ENCODE measurements around the gene AKIP1.
"Not testable (repeated sequence)": the region's sequence is repeated elsewhere in the genome, so short reads cannot be mapped to it uniquely, and the experiment has no call there.

Gene AKIP1

DNA sequence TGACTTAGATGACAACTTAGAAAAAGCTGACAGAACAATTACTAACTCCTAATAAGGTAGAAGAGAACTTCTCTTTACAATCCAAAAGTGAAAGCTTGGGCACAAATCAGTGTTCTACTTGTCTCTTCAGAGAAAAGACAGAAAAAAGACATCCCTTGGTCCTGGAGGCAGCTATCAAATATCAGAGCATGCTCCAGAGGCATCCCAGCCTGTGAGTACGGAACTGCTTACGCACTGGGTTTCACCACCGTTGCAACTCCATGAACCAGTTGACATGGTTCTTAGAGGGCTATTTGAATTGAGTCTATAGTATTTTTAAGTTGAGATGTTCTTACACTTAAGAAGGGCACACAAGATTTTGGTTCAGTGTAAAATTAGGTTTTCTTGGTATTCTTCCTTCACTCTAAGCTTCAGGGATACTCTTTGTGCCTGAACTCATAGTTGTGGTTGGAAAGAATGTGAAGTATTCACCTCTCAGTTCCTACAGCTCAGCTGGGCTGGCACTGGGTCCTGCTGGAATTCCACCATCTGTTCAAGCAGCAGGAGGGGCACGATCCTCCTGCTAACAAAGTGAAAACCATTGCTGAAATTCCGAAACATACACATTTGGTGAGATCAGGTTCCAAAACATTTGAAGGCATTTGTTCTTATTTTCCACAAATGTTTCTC, 6.3 kb downstream of the AKIP1 start:
- no peak for DNase-seq

DNA sequence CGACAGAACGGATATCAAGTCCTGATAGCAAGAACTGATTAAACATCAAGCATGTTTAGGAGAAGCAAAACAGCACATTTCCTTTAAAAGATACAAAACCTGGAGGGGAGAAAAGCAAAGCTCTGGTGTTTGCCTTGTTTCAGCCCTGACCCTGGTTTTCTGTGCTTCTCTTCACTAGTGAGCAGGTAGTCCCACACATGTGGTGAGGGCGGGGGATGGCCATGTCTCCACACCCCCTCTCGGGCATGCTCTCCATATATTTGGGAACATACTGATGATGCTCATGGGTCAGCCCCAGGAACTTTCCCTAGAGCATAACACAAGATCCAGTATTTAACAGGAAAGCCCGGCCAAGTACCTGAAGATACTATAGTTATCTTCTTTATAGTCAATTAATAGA, 11.7 kb downstream of the AKIP1 start:
- no peak for DNase-seq

DNA sequence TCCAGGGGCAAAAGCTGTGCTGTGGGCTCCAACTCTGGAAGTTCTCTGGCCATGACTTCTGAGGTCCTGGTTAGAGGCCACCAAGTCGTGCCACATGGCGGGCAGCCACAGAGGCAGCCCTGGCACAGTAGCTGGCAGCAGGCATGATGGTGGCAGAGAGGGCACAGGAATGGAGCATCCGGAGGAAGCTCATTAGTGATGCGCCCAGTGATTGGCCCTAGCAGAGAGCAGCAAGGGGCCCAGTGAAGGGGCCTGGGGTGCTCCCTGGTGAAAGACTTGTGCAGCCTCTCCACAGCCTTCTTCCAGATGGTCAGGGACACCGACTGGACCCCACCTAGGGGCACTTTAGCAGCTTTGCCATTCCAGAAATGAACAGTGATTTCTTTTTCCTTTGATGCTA, 14.7 kb downstream of the AKIP1 start:
- no peak for DNase-seq

DNA sequence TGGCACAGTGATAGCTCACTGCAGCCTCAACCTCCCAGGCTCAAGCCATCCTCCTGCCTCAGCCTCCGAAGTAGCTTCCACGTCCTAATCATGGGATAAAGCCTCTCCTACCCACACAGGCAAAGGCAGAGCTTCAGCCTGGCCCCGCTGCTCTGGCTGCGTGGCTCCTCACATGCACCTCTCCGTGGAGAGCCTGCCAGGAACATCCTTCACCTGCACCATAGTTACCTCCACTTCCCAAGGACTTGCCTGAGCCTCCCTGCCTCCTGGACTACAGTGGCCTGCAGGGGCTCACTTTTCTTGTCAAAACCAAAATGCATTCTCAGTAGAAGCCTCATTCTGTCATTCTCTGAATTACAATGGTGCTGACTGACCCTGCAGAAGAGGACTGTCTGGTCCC, 15.2 kb downstream of the AKIP1 start:
- no peak for DNase-seq

DNA sequence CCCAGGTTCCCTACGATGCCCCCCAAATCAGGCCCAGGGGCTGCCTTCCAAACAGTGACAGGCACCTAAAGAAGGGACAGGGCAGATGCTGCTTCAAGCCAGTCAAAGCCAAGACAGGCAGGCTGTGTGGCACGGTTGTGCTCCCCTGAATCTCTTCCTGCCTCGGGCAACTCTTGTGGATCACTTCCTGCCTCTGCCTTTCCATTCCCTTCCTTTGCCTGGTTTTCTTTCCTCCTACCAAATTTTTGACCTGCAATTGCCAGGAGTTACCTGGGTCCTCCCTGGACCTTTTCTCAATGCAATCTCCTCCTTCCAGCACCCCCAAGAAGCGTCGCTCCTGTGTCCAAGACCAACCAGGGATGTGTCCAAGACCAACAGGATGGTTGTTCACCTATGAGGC, 16.2 kb downstream of the AKIP1 start:
- DNase-seq = no peak

DNA sequence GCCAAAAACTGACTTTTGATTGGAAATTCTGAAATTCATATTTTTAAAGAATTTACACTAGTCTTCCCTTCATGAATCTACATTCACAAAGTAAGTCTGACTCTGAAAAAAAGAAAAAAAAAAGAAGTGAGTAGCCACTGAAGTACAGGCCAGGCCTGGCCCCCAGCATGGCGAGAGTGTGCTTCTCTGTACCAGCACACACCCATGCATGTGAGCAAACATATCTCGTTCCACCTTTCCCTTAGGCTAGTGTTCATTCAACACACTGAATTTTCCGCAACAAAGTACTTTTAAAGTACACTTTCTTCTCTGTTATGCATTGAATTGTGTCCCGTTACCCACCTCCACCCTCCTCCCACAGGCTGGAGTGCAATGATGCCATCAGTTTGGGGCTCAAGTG, 17.2 kb downstream of the AKIP1 start:
- no peak for DNase-seq

DNA sequence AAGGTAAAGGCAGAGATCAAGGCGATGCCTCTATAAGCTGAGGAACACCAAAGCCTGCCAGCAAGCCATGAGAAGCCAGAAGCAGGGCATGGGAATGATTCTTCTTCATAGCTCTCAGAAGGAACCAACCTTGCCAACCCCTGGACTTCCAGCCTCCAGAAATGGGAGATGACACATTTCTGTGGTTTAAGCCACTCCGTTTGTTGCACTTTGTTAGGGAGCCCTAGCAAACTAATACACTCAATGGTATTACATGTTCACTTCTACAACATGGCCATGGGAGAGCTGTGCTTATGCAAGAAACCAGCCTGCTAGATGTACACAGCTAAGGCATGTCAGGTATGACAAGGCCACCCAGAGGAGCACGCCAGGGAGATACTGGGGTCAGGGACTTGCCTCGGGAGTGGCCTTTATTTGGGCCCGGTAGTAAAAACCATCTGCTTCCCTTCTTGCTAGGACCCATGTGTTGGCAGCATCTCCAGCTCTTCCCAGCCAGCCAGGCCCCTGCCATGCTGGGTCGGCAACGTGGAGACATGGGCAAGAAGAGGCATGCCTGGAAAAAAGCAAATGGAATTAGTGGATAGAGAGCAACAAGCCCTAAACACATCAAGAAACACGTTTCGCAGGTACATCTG, 18.1 kb downstream of the AKIP1 start:
- DNase-seq = no peak

DNA sequence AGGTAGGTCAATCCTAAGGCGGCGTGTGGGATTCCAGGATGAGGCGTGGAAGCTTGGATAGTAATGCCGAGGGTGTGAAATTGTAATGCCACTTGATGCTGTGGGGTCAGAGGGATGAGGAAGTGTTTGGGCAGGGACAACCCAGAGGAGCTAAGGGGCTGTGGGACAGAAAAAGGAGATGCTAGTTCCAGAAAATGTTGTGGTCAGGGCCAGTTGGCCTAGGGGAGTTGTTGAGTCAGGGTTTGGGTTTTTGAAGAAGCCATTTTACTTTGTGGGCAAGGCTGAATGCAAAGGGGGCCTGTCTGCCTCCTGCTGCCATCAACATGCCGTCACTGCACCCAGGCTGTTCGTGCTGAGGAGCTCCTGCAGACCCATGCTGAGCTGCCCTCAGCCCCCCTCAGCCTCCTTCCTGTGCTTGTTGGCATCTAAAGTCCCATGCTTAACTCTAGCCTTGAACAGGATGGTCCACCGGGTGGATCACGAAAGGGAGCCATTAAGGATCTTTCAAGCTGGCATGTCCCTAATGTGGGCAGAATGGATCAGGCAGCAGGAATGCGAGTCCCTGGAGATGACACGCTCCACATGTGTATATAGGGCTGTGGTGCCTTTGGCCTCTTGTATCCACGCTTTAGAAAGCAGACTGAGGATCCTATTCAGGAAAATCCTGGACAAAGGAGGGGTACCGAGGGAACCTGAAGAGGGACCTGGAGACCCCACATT, 19.6 kb downstream of the AKIP1 start:
- DNase-seq = no peak

DNA sequence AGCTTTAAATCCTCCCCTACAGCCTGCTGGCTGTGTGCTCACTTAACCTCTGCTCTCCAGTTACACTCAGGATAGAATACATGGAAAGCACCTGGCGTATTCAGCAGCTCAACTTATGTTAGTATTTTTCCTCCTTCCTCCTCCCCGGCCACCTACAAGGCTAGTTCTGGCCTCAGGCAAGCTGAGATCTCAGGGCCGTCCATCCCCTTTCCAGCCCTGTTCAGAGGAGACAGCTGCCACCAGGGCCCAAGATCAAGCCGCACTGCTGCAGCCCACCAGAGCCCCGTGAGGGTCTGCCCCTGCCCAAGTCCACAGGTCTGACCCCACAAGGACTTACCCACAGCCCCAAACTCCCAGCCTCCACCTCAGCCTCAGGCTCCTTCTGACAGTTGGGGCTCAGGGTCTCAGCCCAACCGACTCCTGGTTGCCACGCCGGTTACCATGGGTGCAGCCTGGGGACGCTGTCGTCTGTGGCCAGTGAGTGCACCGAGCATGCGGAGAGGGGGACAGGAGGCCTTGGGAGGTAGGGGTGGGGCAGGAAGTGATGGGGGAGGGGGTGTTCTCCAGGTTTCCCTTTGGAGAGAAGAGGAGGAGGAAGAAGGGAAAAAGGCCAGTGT, 21.7 kb downstream of the AKIP1 start, which contains the start of gene C11orf16:
Gene C11orf16, minus strand, starts transcription at position 384 of the 617 bp plus-strand sequence. CDS start 639 bp downstream, outside the sequence.
- no peak for DNase-seq

DNA sequence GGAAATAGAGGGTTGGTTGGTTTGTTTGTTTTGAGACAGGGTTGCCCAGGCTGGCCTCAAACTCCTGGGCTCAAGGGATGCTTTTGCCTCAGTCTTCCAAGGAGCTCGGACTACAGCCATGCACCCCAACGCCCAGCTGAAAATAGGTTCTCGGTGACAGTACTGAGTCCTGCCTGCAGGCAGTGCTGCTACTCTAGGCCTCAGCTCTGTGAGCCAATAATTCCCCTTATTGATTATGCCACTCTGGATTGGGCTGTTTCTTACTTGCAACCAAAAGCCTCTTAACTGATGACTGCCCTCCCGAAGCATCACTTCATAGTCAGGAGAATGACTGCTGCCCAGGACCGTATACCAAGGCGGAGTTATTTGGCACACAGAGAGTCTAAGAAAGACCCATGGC, 22.9 kb downstream of the AKIP1 start:
- no peak for DNase-seq

DNA sequence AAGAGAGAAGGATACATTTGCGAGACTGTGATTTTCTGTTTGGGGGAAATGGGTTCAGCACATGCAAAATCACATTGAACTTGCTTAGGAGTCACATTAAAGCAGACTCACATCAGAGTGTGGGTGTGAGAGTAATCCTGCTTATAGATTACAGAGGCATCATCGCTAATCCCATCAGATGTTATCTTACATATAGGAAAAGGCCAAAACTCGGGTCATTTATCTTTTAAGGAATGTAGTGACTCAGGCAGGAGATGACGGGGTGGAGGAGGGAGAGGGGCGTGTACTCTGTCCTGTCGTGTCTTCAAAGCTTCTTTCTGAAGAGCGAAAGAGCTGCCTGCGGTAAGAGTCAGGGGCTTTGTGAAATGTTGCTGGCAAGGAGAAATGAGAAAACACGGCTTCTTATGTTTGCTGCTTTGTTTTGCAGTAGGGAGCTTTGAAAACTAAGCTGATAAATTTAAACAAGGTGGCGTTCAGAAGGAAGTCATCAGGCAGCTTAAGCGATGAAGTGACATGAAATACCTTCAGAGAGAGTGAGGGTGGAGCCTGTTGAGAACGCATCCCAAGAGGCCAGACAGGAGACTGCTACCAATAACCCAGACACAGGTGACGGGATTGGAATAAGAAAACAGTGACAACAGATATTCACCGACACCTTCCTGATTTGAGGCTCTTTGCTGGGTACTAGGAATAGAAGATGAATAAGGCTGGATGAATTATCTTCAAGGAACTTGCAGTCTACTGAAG, 23.9 kb downstream of the AKIP1 start:
- DNase-seq = no peak

DNA sequence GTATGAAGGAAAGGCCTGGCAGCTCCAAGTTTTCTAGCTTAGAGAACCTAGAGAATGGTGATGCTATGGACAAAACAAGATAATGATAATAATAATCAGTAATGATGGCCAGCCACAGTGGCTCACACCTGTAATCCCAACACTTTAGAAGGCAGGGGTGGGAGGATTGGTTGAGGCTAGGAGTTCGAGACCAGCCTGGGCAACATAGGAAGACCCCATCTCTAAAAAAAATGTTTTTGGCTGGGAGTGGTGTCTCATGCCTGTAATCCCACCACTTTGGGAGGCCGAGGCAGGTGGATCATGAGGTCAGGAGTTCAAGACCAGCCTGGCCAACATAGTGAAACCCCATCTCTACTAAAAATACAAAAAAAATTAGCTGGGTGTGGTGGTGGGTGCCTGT, 24.8 kb downstream of the AKIP1 start:
- not testable (repeated sequence) for DNase-seq

DNA sequence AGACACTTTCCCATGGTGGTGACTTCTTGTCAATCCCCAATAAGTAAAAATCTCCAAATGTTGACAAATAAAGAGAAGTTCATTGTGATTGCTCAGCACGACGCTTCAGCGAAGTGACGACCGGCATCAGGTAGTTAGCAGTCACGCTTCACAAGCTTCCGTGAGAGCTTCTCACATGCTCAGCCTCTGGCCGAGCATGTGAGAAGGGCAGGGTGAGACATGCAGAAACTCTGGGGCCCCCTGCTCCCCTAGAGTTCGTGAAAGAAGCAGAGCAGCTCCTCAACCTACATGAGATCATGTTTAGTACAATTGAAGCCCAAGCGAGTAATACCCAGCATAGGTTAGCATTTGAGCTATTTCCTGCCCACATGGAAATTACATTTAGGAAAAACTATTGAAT, 26.2 kb downstream of the AKIP1 start:
- DNase-seq = no peak

DNA sequence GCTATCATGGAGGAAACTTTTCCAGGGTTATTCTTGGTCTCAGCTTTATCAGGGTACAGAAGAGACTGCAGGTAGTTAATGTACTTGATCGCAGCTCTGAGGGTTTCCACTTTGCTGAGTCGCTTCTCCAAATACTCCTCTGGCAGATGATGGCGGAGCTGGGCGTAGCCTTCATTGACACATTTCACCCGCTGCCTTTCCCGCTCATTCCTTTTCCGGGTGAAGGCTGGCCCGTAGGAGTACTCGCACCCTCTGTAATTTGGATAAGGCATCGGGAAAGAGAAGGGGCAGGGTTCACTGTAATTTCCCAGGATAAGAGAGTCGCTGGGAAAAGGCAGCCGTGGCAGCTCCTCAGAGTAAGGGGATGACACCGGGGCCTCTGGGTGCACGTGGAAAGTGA, 26.7 kb downstream of the AKIP1 start:
- no peak for DNase-seq

DNA sequence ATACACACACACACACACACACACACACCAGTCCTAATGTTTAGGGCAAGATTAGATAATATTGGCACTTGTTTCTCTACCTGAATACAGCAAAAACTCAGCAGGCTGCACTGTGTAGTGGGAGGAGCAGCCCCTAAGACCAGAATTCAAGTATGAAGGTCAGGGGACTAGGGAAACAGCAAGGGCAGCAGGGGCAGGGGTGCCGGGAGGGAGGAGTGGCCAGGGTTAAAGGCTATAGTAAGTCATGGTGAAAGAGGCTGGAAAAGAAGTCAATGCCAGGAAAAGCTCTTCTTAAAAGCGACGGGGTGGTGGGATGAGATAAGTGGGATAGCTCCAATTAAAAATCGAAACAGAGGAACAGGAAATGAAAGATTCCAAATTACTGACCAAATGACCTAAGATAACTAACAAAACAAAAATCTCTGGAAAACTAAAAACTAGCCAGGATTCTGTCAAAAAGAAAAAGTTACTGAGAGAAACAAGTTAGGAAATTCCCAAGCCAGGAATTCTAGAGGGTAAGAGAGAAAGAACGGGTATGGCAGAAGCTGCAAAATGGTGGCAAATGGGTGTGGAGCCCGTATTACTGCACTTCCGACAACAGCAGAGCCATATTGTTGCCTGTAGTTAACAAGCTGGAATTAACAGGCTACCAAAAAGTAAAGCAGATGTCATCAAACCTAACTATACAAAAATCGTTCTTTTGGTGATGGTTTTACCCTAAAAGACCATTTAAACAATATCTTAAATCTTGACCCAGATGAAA, 30.5 kb downstream of the AKIP1 start:
- no peak for DNase-seq

DNA sequence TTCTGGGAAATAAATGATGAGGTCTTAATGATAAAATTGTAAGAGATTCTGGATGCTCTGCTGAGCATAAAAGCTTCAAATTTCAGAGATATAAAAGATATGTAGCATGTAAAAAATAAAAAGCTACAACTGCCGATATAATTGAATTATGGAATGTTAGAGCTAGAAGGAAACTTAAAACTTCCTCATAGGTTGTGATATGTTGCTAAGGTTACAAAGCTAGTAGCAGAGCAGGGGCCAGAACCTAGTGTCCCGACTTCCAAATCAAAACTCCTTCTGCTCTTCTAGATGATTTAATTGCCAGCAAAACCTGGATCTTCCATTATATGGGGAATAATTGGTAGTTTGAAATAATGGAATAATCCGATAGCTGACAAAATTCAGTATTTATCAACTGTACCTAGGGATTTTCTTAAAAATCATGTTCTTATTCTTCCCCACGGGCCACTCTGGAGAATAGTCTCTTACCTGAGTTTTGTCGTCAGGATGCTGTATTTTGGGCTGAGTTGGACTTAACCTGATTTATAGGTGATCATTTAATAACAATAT, 31.6 kb downstream of the AKIP1 start, which contains the start of gene ASCL3:
Gene ASCL3, minus strand, starts transcription at position 499 of the 549 bp plus-strand sequence. CDS start 4,855 bp downstream, outside the sequence.
- no peak for DNase-seq

DNA sequence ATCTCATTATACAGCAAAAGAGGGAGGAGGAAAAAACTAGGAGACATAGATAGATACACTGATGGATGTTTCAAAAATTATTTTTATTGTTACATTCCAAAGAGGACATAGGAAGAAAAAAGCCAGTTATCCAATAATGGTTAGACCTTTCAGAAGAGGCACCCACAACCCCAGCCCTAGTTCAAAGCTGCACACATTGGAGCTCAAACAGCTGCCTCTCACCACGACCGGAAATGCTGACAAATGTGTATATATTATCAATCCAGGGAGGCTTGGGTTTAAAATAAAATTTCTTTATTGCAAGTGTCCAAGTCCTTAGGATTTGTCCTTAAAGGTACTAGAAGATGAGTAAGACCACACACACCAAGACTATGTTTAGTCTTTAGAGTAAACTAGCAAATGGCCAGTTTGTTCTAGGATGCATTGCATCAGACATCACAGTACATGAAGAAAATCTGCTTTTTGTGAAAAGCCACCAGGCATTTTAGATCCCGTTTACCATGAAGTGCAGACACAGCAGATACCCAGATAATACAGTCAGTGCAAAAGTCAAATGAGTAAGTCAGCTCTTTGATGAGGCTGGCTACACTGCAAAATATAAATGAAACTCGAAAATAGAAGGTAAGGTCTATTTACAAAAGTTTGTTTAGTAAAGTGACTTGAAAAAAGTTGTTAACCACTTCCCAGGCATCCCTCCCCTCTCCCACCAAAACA, 36.4 kb downstream of the AKIP1 start:
- no peak for DNase-seq

DNA sequence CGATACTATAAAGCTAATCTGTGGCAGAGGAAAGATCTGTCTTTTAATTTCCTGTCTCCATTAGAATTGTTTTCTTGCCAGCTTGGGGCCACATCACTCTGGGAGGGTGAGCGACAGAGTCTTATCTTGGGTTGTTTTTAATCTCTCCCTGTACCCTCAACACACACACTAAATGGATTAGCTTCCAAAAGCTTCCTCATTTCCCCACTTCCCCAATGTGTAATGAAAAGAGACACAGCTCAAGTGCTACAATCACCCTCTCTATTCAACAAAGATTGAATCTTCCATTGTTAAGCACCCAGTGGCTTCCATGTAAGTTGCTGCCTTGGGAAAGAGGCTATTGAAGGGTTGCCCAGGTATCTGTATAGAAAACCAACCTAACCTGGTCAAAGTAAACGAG, 37.9 kb downstream of the AKIP1 start:
- no peak for DNase-seq

DNA sequence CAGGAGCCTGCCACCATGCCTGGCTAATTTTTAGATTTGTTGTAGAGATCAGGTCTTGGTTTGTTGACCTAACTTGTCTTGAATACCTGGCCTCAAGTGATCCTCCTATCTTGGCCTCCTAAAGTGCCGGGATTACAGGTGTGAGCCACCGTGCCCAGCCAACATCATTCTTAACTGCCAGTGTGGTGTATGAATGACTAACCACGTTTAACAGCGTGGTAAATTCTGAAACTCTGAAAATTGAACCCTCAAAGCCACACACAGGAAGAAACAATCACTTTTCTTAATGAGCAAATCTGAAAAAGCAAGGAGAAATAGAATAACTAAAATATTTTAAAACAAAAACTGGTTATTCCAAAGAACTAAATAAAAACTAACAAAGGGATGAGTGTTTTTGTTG, 45.9 kb downstream of the AKIP1 start:
- no peak for DNase-seq

DNA sequence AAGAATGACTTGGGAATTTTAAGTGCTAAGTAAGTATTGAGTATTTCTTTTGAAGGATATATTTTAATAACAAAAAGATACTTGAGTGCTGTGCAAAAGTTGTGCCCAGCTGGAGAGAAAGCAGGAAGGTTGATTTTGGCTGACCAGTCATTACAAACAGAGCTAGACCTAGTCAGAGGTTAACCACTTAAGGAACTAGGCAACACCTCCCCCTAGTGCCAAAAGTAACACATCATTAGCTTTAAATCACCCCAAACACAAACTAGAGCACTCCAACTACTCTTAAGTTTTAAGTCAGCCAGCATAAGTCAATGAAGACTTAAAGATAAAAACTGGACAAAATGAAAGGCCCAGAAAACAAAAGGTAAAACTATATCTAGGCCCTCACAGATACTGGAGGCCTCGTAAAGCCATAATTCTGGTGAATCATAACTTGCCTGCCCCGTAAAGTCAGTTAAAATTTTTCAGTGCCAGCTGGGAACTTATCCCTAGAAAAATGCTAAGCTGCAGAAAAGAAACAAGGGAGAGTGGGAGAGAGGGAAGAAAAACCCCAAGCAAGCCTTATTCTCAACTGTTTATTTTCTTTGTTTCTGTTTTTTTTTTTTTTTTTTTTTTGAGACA, 48.7 kb downstream of the AKIP1 start:
- peak; percentile 54 for DNase-seq

DNA sequence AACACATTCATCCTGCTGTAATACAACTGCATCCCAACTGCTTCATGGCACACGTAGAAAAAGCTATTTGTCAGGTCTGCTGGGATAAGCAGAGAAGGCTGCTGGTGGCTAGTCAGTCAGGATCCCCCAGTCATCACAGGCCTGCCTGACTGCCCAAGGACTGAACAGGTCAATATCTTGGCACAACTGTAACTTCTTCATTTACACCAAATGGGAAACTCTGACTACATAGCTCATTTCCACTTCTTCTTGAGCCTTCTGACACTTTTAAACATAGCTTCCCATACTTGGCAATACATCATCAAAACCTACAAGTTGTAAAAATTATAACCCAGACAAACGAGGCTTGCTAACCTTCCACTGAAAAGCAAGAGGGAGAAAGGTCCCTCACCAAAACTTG, 50.4 kb downstream of the AKIP1 start:
- no peak for DNase-seq

All from CD4-positive, alpha-beta T cell treated with Interleukin-4 for 4 hours (primary cell).